ENCODE results near the gene PGS1. TPM values are rescaled to one million over a fixed set of nuclear protein-coding genes. Genes with fewer than 3 reads are reported as not detected.
A peak's percentile ranks its signal among the peaks of the same experiment; 100 is the strongest.

PGS1 gene
- total RNA-seq, 1 experiment from 2014 or later, result 42.6 TPM

- no peak overlapping the region for H3K27ac Mint-ChIP-seq (ENCODE audit: unreplicated experiment)
- H3K4me3 Mint-ChIP-seq (ENCODE audit: low read depth, unreplicated experiment), result no peak overlapping the region
- H3K27me3 Mint-ChIP-seq (ENCODE audit: unreplicated experiment), result no peaks in the 10 kb centered on the region
- intact Hi-C loops (cut with micrococcal nuclease; ENCODE audit: unreplicated experiment), result no loop called here
- peaks cover 29% of the 10 kb centered on the region for H3K4me1 Mint-ChIP-seq (ENCODE audit: low read depth, unreplicated experiment)
- DNase-seq, result no peak
- no peaks in the 10 kb centered on the region for H3K9me3 Mint-ChIP-seq (ENCODE audit: low read depth, unreplicated experiment)
- BruUV-seq (replicated peaks), result no TSS peak
- CTCF ChIA-PET, result no interaction called here
- peaks cover 16% of the 10 kb centered on the region for H3K36me3 Mint-ChIP-seq (ENCODE audit: insufficient read depth, unreplicated experiment)
- no peak for TF ChIP-seq CTCF (IDR thresholded peaks at IDR 0.05; ENCODE audit: unreplicated experiment)
Observed at GRCh38 chr17:78407387-78408000, 29.0 kb downstream of the PGS1 start.

- CTCF ChIA-PET, result no interaction called here
- no peaks in the 10 kb centered on the region for H3K9me3 Mint-ChIP-seq (ENCODE audit: low read depth, unreplicated experiment)
- peaks cover 16% of the 10 kb centered on the region for H3K36me3 Mint-ChIP-seq (ENCODE audit: insufficient read depth, unreplicated experiment)
- BruUV-seq (replicated peaks), result no TSS peak
- peaks cover 29% of the 10 kb centered on the region for H3K4me1 Mint-ChIP-seq (ENCODE audit: low read depth, unreplicated experiment)
- peak overlapping the region; percentile 35 for H3K4me3 Mint-ChIP-seq (ENCODE audit: low read depth, unreplicated experiment)
- H3K27me3 Mint-ChIP-seq (ENCODE audit: unreplicated experiment), result no peaks in the 10 kb centered on the region
- peak; percentile 8 for DNase-seq
- no peak for TF ChIP-seq CTCF (IDR thresholded peaks at IDR 0.05; ENCODE audit: unreplicated experiment)
- intact Hi-C loops (cut with micrococcal nuclease; ENCODE audit: unreplicated experiment), result no loop called here
- peak overlapping the region; percentile 25 for H3K27ac Mint-ChIP-seq (ENCODE audit: unreplicated experiment)
Observed at GRCh38 chr17:78408476-78409050, 30.1 kb downstream of the PGS1 start.

- TF ChIP-seq CTCF (IDR thresholded peaks at IDR 0.05; ENCODE audit: unreplicated experiment), result no peak
- Mint-ChIP-seq H3K27me3 (ENCODE audit: unreplicated experiment) (no peaks in the 10 kb centered on the region), H3K4me3 (ENCODE audit: low read depth, unreplicated experiment) (peak overlapping the region; percentile 35), H3K9me3 (ENCODE audit: low read depth, unreplicated experiment) (no peaks in the 10 kb centered on the region), H3K36me3 (ENCODE audit: insufficient read depth, unreplicated experiment) (peaks cover 14% of the 10 kb centered on the region), H3K4me1 (ENCODE audit: low read depth, unreplicated experiment) (peaks cover 29% of the 10 kb centered on the region), H3K27ac (ENCODE audit: unreplicated experiment) (no peak overlapping the region)
- no TSS peak for BruUV-seq (replicated peaks)
- DNase-seq, result peak; percentile 83
- intact Hi-C loops (cut with micrococcal nuclease; ENCODE audit: unreplicated experiment), result no loop called here
- CTCF ChIA-PET, result no interaction called here
Observed at GRCh38 chr17:78409191-78409928, 30.9 kb downstream of the PGS1 start.

GRCh38 chr17:78411241-78411857, 32.9 kb downstream of the PGS1 start:
- DNase-seq, result no peak
- CTCF ChIA-PET, result interaction anchor here (0.6 kb wide), 1 partner anchor 32 kb away, joined by 3 read pairs; no protein-coding TSS in a partner anchor
- H3K4me1 Mint-ChIP-seq (ENCODE audit: low read depth, unreplicated experiment), result peaks cover 29% of the 10 kb centered on the region
- H3K27ac Mint-ChIP-seq (ENCODE audit: unreplicated experiment), result no peak overlapping the region
- intact Hi-C loops (cut with micrococcal nuclease; ENCODE audit: unreplicated experiment), result no loop called here
- H3K4me3 Mint-ChIP-seq (ENCODE audit: low read depth, unreplicated experiment), result no peak overlapping the region
- no peaks in the 10 kb centered on the region for H3K27me3 Mint-ChIP-seq (ENCODE audit: unreplicated experiment)
- no peaks in the 10 kb centered on the region for H3K9me3 Mint-ChIP-seq (ENCODE audit: low read depth, unreplicated experiment)
- no peak for TF ChIP-seq CTCF (IDR thresholded peaks at IDR 0.05; ENCODE audit: unreplicated experiment)
- BruUV-seq (replicated peaks), result no TSS peak
- peaks cover 15% of the 10 kb centered on the region for H3K36me3 Mint-ChIP-seq (ENCODE audit: insufficient read depth, unreplicated experiment)

Measured in Calu3 (cell line).